Measurements from ENCODE around the gene HTR7. TPM values are rescaled to one million over a fixed set of nuclear protein-coding genes. Genes with fewer than 3 reads are reported as not detected.

HTR7 gene
- total and polyA plus RNA-seq, 10 donors: 0.13 to 1.1 (median 0.73) TPM

GRCh38 chr10:90746829-90747228 lies 111.0 kb downstream of the HTR7 start:
- Histone ChIP-seq H3K4me3 (no peak overlapping the region), H3K4me1 (no peaks in the 10 kb centered on the region), H3K36me3 (no peaks in the 10 kb centered on the region), H3K9me3 (no peaks in the 10 kb centered on the region), H3K27ac (no peak overlapping the region), H3K27me3 (replicated peaks in 1 of 7) (peaks cover 0 to 16% (median 0%) of the 10 kb centered on the region in 7 donors)
- DNase-seq: no peak
- WGBS, 5 donors: 85 to 95% (median 91%) methylated on average over 3 of the region's 3 CpGs
- intact Hi-C loops (cut with DNase I; ENCODE audit: low total_unique reads): no loop called here
- TF ChIP-seq POLR2A (IDR thresholded peaks at IDR 0.05) (no peak), POLR2AphosphoS5 (IDR thresholded peaks at IDR 0.05) (no peak)
- TF ChIP-seq, protein P1, sequence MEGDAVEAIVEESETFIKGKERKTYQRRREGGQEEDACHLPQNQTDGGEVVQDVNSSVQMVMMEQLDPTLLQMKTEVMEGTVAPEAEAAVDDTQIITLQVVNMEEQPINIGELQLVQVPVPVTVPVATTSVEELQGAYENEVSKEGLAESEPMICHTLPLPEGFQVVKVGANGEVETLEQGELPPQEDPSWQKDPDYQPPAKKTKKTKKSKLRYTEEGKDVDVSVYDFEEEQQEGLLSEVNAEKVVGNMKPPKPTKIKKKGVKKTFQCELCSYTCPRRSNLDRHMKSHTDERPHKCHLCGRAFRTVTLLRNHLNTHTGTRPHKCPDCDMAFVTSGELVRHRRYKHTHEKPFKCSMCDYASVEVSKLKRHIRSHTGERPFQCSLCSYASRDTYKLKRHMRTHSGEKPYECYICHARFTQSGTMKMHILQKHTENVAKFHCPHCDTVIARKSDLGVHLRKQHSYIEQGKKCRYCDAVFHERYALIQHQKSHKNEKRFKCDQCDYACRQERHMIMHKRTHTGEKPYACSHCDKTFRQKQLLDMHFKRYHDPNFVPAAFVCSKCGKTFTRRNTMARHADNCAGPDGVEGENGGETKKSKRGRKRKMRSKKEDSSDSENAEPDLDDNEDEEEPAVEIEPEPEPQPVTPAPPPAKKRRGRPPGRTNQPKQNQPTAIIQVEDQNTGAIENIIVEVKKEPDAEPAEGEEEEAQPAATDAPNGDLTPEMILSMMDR (IDR thresholded peaks at IDR 0.05 in 8 of 11, conservative IDR thresholded peaks at IDR 0.05 in 3 of 11): no peak

GRCh38 chr10:90745565-90745964 lies 112.3 kb downstream of the HTR7 start:
- Histone ChIP-seq H3K9me3 (no peaks in the 10 kb centered on the region), H3K36me3 (no peaks in the 10 kb centered on the region), H3K4me1 (no peaks in the 10 kb centered on the region), H3K27ac (no peak overlapping the region), H3K27me3 (replicated peaks in 1 of 7) (peaks cover 0 to 13% (median 0%) of the 10 kb centered on the region in 7 donors), H3K4me3 (no peak overlapping the region)
- TF ChIP-seq, protein P1 (IDR thresholded peaks at IDR 0.05 in 8 of 11, conservative IDR thresholded peaks at IDR 0.05 in 3 of 11): no peak
- TF ChIP-seq POLR2A (IDR thresholded peaks at IDR 0.05) (no peak), POLR2AphosphoS5 (IDR thresholded peaks at IDR 0.05) (no peak)
- no peak for DNase-seq
- WGBS, 5 donors: 28 to 46% (median 45%) methylated on average over 2 of the region's 2 CpGs
- intact Hi-C loops (cut with DNase I; ENCODE audit: low total_unique reads): no loop called here

DNA sequence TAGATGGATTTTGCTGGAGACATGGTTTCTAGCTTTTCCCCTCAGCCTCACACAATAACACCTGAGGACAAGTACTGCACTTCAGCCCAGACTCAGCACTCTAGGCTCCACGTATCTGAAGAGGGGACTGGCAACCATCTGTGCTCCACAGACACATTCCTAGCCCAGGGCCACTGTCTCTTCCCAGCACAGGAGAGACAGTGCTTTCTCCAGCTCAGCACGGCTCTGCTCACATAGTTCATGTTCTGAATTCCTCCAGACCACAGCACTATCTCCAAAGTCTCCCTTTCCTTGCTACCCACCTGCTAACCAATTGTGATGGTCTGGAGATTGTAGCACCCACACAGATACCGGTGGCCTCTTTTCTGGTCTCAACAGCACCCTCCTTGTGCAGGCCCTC lies 114.5 kb downstream of the HTR7 start:
- Histone ChIP-seq H3K4me3 (no peak overlapping the region), H3K27ac (no peak overlapping the region), H3K4me1 (no peaks in the 10 kb centered on the region), H3K36me3 (no peaks in the 10 kb centered on the region), H3K27me3 (replicated peaks in 1 of 7) (peaks cover 0 to 6% (median 0%) of the 10 kb centered on the region in 7 donors), H3K9me3 (no peaks in the 10 kb centered on the region)
- DNase-seq: no peak
- WGBS, 5 donors: 76 to 90% (median 79%) methylated on average over 3 of the region's 3 CpGs
- TF ChIP-seq, protein P1 (IDR thresholded peaks at IDR 0.05 in 8 of 11, conservative IDR thresholded peaks at IDR 0.05 in 3 of 11): no peak
- TF ChIP-seq POLR2AphosphoS5 (IDR thresholded peaks at IDR 0.05) (no peak), POLR2A (IDR thresholded peaks at IDR 0.05) (no peak)
- intact Hi-C loops (cut with DNase I; ENCODE audit: low total_unique reads): no loop called here

DNA sequence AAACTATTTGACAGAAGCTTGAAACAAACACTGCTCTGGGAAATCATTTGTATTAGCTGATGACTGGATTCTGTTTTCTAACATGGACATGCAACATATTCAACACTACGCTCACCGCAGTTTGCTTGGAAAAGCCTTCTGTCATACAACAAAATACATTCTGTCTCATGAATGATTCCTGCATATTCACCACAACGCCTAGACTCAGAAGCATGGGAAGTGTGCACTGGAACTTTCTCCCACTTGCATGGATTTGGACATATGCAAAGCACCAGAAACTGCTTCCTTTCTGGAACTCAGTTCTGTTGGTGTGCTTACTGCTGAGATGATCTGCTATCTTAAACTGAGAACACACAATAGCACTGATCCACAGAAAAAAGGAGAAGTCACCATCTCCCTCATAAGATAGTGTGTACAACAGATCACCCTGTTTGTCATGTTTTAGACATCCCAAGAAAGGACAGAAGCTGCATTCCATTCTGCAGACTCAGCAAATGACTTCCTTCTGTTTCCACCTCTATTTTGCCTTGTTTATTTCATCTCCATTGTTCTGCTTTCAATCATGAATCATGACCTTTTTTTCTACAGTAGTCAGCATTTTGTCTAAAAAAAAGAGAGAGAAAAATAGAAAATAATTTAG lies 115.8 kb downstream of the HTR7 start:
- Histone ChIP-seq H3K9me3 (no peaks in the 10 kb centered on the region), H3K27me3 (replicated peaks in 1 of 7) (no peaks in the 10 kb centered on the region), H3K4me3 (no peak overlapping the region), H3K27ac (no peak overlapping the region), H3K36me3 (no peaks in the 10 kb centered on the region), H3K4me1 (no peaks in the 10 kb centered on the region)
- WGBS, 5 donors: 73 to 87% (median 82%) methylated on average over 3 of the region's 3 CpGs
- no peak for DNase-seq
- TF ChIP-seq, protein P1 (IDR thresholded peaks at IDR 0.05 in 8 of 11, conservative IDR thresholded peaks at IDR 0.05 in 3 of 11): no peak
- TF ChIP-seq POLR2AphosphoS5 (IDR thresholded peaks at IDR 0.05): no peak
- TF ChIP-seq POLR2A (IDR thresholded peaks at IDR 0.05): no peak
- intact Hi-C loops (cut with DNase I; ENCODE audit: low total_unique reads): no loop called here
